ENCODE data around the gene ZNF711. TPM values are rescaled to one million over a fixed set of nuclear protein-coding genes. Genes with fewer than 3 reads are reported as not detected.
"Not testable (repeated sequence)": the region's sequence is repeated elsewhere in the genome, so short reads cannot be mapped to it uniquely, and the experiment has no call there.

ZNF711 gene
- total RNA-seq, 1 donor from 2014 or later, result 1.2 TPM

GRCh38 chrX:85221361-85221760 is 22.4 kb upstream of the ZNF711 start:
- Histone ChIP-seq H3K4me1 (no peaks in the 10 kb centered on the region), H3K9me3 (no peaks in the 10 kb centered on the region), H3K36me3 (no peaks in the 10 kb centered on the region), H3K27ac (no peak overlapping the region), H3K27me3 (ENCODE audit: low read depth) (no peaks in the 10 kb centered on the region), H3K4me3 (no peak overlapping the region)
- ATAC-seq (no peak), DNase-seq (no peak)
- intact Hi-C loops (cut with DNase I), result no loop called here
- TF ChIP-seq, protein P1, sequence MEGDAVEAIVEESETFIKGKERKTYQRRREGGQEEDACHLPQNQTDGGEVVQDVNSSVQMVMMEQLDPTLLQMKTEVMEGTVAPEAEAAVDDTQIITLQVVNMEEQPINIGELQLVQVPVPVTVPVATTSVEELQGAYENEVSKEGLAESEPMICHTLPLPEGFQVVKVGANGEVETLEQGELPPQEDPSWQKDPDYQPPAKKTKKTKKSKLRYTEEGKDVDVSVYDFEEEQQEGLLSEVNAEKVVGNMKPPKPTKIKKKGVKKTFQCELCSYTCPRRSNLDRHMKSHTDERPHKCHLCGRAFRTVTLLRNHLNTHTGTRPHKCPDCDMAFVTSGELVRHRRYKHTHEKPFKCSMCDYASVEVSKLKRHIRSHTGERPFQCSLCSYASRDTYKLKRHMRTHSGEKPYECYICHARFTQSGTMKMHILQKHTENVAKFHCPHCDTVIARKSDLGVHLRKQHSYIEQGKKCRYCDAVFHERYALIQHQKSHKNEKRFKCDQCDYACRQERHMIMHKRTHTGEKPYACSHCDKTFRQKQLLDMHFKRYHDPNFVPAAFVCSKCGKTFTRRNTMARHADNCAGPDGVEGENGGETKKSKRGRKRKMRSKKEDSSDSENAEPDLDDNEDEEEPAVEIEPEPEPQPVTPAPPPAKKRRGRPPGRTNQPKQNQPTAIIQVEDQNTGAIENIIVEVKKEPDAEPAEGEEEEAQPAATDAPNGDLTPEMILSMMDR (IDR thresholded peaks at IDR 0.05), result no peak

- Histone ChIP-seq H3K9me3 (no peaks in the 10 kb centered on the region), H3K27ac (no peak overlapping the region), H3K4me1 (no peaks in the 10 kb centered on the region), H3K4me3 (no peak overlapping the region), H3K27me3 (ENCODE audit: low read depth) (no peaks in the 10 kb centered on the region), H3K36me3 (no peaks in the 10 kb centered on the region)
- no peak for ATAC-seq
- DNase-seq, result no peak
- TF ChIP-seq, protein P1 (IDR thresholded peaks at IDR 0.05), result no peak
- intact Hi-C loops (cut with DNase I), result no loop called here
These were observed 20.4 kb upstream of the ZNF711 start for GRCh38 chrX:85223359-85223758.

DNA sequence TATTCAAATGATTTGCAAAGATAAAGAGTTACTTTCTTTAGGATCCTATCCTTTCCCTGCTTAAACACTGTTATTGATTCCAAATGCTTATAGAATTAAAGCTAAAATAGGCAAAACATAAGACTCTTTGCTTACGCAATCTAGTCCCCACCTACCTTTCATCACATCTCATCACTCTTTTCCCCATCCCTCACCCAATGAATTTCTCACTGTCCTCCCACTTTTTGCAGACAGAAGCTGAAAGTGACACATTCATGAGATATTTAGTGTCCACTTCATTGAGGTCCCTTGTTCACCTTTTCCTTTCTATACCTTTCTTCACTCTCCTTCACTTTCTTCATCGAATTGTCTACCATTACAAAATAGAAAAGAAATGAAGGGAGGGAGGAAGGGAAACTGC is 636 bp upstream of the ZNF711 start:
- no peaks in the 10 kb centered on the region for H3K9me3 ChIP-seq
- intact Hi-C loops (cut with DNase I), result no loop called here
- no peaks in the 10 kb centered on the region for H3K36me3 ChIP-seq
- H3K4me3 ChIP-seq, result peak overlapping the region; percentile 56
- TF ChIP-seq, protein P1 (IDR thresholded peaks at IDR 0.05), result no peak
- no peak for DNase-seq
- H3K4me1 ChIP-seq, result no peaks in the 10 kb centered on the region
- no peak for ATAC-seq
- H3K27me3 ChIP-seq (ENCODE audit: low read depth), result no peaks in the 10 kb centered on the region
- H3K27ac ChIP-seq, result no peak overlapping the region

DNA sequence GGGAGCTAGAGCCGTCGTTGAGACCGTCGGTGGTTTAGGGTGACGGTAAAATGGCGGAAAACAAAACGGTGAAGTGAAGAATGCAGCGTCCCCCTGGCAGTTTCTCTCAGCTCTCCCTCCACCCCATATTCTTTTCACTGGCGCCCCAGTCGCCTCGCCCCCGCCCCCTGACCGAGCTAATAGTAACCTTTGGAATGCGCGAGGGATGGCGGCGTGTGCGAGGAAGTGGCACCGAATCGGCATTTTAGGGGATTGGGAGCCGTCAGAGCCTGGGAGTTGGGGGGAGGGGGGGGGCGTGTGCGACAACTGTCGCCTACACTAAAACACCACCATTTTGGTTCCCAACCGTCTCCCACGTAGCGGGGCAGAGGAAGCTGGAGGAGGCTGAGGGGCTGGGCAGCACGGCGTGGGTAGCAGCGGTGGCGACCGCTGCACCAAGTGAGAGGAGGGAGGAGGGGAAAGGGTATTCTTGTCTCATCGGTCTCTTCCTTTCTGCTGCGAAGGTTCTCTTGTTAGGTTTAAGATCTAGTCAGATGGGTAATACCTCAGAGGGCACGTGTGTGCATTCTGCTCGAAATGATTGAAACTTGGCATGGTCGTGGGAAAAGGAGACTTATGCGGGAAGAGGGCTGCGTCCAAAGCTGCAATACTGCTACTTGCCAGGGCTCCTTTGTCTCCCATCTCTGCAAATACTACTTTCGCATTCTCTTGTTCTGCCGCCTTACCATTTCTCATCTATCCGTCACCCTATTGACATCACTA is 840 bp downstream of the ZNF711 start:
- ATAC-seq, result peak; percentile 13 to 54
- H3K36me3 ChIP-seq, result no peaks in the 10 kb centered on the region
- H3K4me3 ChIP-seq, result peak overlapping the region; percentile 56
- intact Hi-C loops (cut with DNase I), result no loop called here
- DNase-seq, result peak; percentile 36
- H3K9me3 ChIP-seq, result no peaks in the 10 kb centered on the region
- TF ChIP-seq, protein P1 (IDR thresholded peaks at IDR 0.05), result no peak
- H3K27ac ChIP-seq, result no peak overlapping the region
- H3K4me1 ChIP-seq, result no peaks in the 10 kb centered on the region
- no peaks in the 10 kb centered on the region for H3K27me3 ChIP-seq (ENCODE audit: low read depth)

- H3K27me3 ChIP-seq (ENCODE audit: low read depth); H3K4me3 ChIP-seq; ATAC-seq; DNase-seq; H3K9me3 ChIP-seq; H3K27ac ChIP-seq; H3K36me3 ChIP-seq; H3K4me1 ChIP-seq; intact Hi-C loops (cut with DNase I): not testable (repeated sequence)
These were observed 41.5 kb downstream of the ZNF711 start for GRCh38 chrX:85285286-85285685.

DNA sequence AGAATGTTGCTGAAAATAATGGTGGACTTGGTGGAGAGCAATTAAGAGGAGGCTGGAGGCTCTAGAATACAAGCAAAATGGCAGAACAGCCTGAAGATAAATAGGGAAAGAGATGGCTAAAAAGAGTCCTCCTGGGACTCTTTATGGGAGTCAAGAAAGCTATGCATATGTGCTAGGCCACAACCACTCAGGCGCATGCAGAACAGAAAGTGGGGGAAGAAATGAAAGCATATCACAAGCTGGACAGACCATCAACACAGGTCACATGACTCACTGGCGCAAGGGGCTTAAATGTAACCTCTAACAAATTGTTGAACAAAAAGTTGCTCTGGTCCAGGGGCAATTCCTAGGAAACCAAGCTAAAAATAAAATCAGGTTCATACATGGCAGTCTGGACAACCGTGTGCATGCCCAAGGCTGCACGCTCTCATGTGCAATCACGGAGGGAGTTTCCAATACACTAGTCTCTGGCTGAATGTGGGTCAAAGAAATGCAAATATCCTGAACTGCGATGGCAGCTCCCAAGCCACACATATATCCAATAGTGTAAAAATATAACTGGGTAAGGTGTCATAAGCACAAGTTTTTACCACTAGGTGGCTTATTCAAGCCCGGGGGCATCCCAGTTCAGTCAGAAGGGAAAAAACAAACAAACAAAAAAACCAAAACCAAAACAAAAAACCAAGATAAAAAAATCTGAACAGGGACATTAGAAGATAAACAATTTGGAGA is 45.4 kb downstream of the ZNF711 start:
- intact Hi-C loops (cut with DNase I), result no loop called here
- no peaks in the 10 kb centered on the region for H3K9me3 ChIP-seq
- H3K36me3 ChIP-seq, result no peaks in the 10 kb centered on the region
- TF ChIP-seq, protein P1 (IDR thresholded peaks at IDR 0.05), result no peak
- H3K27ac ChIP-seq, result no peak overlapping the region
- no peaks in the 10 kb centered on the region for H3K4me1 ChIP-seq
- no peaks in the 10 kb centered on the region for H3K27me3 ChIP-seq (ENCODE audit: low read depth)
- no peak overlapping the region for H3K4me3 ChIP-seq
- DNase-seq, result no peak
- no peak for ATAC-seq

Measured in lower lobe of right lung (tissue), 2 donors.